HL-60 (cell line): ENCODE results near the gene CACNA1S.

Experiments
- GABPA ChIP-seq: IDR thresholded peaks from 2 replicates; pipeline ENCODE4 v1.6.1; 2012; ENCODE audit warnings: low read depth
- POLR2AphosphoS5 ChIP-seq: IDR thresholded peaks from 2 replicates; pipeline ENCODE4 v1.6.1; 2012; ENCODE audit warnings: low read depth
- SPI1 ChIP-seq: IDR thresholded peaks from 2 replicates; pipeline ENCODE4 v1.6.1; 2012; ENCODE audit warnings: low read depth, mild to moderate bottlenecking, borderline replicate concordance
- TF ChIP-seq, protein P1 (sequence below): IDR thresholded peaks from one replicate; pipeline ENCODE4 v1.5.1; 2011; ENCODE audit warnings: low read length, control low read depth, inconsistent platforms; ENCODE audit not compliant: insufficient read depth
- TF ChIP-seq, protein P2 (sequence below): IDR thresholded peaks from 2 replicates; pipeline ENCODE4 v1.6.1; 2012; ENCODE audit warnings: low read depth; ENCODE audit not compliant: insufficient replicate concordance

DNA sequence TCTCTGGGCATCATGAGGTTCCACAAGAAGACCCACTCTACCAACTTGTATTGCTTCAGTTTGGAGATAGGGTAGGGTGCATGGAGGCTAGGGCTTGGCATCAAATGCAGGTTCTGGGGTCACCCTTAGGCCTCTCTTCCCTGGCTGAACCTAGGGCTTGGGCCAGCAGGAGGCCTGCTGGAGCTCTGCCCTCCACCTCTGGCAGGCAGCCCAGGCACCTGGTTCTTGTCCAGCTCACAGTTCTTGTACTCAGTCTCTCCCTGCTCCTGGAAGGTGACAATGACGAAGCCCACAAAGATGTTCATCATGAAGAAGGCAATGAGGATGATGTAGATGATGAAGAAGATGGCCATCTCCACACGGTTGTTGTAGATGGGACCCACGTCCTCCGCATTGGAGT, 51.2 kb downstream of the CACNA1S start:
- TF ChIP-seq, protein P1, sequence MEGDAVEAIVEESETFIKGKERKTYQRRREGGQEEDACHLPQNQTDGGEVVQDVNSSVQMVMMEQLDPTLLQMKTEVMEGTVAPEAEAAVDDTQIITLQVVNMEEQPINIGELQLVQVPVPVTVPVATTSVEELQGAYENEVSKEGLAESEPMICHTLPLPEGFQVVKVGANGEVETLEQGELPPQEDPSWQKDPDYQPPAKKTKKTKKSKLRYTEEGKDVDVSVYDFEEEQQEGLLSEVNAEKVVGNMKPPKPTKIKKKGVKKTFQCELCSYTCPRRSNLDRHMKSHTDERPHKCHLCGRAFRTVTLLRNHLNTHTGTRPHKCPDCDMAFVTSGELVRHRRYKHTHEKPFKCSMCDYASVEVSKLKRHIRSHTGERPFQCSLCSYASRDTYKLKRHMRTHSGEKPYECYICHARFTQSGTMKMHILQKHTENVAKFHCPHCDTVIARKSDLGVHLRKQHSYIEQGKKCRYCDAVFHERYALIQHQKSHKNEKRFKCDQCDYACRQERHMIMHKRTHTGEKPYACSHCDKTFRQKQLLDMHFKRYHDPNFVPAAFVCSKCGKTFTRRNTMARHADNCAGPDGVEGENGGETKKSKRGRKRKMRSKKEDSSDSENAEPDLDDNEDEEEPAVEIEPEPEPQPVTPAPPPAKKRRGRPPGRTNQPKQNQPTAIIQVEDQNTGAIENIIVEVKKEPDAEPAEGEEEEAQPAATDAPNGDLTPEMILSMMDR = no peak
- TF ChIP-seq, protein P2, sequence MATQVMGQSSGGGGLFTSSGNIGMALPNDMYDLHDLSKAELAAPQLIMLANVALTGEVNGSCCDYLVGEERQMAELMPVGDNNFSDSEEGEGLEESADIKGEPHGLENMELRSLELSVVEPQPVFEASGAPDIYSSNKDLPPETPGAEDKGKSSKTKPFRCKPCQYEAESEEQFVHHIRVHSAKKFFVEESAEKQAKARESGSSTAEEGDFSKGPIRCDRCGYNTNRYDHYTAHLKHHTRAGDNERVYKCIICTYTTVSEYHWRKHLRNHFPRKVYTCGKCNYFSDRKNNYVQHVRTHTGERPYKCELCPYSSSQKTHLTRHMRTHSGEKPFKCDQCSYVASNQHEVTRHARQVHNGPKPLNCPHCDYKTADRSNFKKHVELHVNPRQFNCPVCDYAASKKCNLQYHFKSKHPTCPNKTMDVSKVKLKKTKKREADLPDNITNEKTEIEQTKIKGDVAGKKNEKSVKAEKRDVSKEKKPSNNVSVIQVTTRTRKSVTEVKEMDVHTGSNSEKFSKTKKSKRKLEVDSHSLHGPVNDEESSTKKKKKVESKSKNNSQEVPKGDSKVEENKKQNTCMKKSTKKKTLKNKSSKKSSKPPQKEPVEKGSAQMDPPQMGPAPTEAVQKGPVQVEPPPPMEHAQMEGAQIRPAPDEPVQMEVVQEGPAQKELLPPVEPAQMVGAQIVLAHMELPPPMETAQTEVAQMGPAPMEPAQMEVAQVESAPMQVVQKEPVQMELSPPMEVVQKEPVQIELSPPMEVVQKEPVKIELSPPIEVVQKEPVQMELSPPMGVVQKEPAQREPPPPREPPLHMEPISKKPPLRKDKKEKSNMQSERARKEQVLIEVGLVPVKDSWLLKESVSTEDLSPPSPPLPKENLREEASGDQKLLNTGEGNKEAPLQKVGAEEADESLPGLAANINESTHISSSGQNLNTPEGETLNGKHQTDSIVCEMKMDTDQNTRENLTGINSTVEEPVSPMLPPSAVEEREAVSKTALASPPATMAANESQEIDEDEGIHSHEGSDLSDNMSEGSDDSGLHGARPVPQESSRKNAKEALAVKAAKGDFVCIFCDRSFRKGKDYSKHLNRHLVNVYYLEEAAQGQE = no peak
- TF ChIP-seq GABPA = no peak
- TF ChIP-seq POLR2AphosphoS5 = no peak
- TF ChIP-seq SPI1 = no peak
